GM15510 (cell line): ENCODE measurements around the gene TXNIP.

Source experiments
- POLR2A ChIP-seq: IDR thresholded peaks from 3 replicates; pipeline ENCODE4 v1.6.1; 2011; ENCODE audit warnings: borderline replicate concordance; ENCODE audit not compliant: insufficient read length; ENCODE audit errors: extremely low read depth

The TXNIP gene

DNA sequence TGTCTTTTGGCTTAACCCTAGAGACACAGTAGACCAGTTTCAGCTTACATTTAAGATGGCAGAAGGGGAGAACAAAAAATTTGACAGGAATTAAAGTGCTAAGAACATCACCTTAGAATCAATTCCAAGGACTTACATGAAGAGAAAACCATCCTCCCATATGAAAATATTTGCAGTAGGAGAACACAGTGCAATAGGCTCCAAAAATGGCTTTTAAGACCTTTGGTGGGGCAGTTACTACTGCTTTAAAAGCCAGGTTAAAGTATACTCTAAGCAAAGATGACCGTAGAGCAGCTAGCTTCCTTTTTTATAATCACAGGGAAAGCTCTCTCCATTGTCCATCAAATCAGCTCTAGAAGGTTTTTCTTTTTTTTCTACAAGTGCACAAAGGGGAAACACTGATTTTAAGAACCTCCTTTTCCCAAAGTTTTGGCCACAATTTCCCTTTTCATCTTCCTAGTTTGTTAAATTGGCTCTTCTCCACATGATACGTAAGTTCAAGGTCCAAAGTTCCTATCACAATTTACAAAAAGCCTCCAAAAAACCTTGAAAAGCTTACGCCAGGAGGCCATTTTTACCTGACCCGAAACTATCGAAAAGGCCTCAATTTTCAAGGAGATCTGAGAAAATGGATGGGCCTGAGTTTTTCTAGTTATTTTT, 3.3 kb downstream of the TXNIP start:
- no peak for TF ChIP-seq POLR2A

DNA sequence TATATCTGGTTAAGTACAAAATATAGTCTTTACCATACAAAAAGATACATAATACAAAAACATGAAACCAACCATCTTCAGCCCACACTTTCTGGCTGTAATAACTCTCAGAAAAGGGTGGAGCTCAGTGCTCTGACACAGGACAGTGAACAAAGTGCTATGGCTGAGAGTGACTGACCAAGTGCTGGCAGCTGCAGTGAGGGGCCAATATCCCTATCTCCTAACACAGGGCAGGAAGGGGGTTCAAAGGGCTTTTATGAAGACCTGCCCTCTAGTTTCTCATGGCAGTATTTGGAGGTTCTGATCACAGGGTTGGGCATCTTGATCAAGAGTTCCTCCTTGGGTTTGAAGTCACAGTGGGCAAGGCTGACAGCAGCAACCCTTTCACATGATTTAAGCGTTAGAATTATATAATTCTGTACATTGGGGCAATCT, 3.9 kb downstream of the TXNIP start:
- TF ChIP-seq POLR2A = peak; percentile 7

DNA sequence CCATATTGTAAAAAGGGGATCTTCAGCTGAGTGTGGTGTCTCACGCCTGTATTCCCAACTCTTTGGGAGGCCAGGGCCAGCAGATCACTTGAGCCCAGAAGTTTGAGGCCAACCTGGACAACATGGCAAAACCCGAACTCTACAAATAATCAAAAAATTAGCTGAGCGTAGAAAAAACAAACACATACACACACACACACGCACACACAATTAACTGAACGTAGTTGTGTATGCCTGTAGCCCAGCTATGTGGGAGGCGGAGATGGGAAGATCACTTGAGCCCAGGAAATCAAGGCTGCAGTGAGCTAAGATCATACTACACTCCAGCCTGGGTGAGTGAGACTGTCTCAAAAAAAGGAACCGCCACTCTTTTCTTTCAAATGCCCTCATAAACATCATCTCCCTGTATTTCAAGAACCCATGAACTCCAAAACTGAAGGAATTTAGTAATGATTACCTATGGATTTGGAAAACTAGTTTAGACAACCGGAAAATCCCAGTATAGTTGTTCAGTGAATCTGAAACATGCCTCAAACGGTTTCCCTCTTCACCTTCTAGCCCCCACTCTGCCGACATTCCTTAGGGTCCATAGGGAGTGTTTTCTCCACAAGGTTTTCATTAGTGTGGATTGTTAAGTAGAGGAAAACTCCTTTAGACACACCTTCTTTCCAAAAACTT, 4.5 kb downstream of the TXNIP start:
- TF ChIP-seq POLR2A = peak; percentile 43

DNA sequence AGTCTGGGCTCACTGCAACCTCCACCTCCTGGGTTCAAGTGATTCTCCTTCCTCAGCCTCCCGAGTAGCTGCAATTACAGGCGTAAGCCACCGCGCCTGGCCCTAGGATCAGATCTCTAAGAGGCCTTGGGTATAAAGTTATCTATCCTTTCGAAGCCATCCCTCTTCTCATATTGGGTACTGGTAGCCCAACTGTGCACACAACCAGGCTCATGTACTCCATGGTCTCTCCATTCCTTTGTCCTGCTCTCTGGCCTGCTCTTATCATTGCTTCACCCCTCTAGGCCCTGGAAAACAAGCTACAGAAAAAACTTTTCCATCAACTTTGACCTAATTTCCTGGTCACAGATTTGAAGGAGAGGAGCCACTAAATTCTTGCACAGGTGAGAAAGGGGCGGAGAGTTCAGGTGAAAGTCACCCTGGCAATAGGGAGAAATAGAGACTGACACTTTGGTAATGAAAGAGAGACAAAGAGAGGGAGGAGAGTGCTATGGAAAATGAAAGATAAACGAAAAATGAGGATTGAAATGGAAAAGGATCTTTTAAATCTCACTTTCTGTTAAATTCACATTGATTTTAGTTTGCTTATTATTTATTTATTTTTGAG, 6.0 kb downstream of the TXNIP start:
- TF ChIP-seq POLR2A = no peak

DNA sequence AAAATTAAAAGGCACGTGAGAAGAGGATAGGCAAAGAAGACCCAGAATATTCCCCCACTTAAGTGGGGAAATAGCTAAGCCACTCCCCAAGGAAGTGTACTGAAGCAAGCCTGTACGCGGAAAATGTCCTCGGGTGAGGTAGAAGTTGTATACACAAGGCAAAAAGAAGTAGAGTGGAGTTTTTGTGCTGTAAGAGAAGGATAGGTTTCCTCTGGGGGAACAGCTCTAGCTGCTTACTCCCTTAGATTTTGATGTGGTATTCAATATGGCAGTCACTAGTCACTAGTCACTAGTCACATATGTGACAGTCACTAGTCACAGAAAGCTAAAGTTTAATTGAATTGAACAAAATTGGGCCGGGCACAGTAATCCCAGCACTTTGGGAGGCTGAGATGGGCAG, 7.6 kb downstream of the TXNIP start:
- TF ChIP-seq POLR2A = no peak

DNA sequence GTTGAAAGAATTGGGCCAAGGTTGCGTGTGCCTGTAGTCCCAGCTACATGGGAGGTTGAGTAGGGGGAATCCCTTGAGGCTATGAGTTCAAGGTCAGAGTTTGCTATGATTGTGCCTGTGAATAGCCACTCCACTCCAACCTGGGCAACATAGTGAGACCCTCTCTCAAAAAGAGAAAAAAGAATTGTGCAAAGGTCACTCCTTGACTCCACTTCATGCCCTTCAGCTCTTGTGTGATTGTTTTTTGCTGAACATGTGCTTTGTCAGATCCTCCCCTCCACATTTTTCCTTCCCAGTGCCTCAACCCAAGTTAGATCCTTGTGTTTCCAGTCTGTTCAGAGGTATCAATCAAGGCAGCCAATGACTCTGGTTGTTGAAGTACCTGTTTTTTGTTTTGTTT, 8.5 kb downstream of the TXNIP start:
- TF ChIP-seq POLR2A = no peak

DNA sequence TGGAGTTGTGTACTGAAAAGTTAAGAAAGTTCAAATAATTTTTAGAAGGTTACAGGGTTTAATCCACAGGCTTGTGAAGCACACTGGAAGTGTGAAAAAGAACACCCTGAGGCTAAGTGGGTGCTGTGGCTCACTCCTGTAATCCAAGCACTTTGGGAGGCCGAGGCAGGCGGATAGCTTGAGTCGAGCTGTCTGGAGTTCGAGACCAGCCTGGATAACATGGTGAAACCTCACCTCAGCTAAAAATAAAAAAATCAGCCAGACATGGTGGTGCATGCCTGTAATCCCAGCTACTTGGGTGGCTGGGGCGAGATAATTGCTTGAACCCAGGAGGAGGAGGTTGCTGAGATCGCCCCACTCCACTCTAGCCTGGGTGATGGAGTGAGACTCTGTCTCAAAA, 9.8 kb downstream of the TXNIP start:
- no peak for TF ChIP-seq POLR2A

DNA sequence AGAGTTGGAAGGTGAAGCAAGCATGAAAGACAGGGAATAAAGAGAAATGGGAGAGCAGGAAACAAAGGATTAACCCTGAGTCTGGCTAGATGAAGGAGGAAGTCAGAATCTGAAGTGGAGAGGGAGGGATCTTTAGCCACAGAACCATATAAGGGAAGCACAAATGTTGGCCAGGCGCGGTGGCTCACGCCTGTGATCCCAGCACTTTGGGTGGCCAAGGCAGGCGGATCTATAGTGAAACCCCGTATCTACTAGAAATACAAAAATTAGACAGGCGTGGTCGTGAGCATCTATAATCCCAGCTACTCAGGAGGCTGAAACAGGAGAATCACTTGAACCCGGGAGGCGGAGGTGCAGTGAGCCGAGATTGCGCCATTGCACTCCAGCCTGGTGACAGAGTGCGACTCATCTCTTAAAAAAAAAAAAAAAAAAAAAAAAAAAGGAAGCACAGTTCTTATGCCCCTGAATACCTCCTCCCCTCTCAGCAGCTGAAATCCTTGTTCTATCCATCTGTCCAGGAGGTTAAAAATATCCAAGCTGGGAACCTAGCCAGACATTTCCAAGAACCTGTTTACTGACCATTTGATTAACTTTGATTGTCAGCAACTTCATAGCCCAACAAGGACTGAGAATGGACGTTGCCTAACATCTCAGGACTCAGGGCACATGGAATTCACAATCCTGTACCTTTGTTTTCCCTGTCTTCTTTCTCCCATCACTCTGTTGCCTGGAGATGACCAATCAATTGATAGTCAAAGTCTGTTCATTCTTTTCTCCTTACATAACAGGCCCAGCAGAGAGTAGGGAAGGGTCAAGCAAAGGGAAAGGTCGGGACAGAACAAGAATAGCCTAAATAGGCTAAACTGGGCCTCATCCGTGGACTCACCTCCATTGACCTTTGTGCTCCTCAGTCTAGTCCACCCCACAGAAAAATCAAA, 10.6 kb downstream of the TXNIP start:
- no peak for TF ChIP-seq POLR2A

DNA sequence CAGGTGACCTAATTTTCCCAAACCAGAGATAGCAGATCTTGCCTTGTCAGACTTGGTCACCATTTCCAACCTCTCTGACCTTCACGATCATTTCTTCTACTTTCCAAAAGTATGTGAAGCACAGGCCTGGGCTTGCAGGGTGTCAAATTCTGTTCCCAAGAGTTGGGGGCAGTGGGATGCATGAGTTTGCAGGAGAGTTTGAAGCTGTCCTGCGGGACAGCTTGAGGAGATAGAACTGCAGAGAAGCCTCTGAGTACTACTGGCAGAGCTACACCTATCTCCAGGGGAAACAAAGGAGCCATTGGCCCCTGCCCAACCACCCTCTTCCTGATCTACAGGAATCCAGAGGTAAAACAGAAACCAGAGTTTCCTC, 11.3 kb downstream of the TXNIP start:
- no peak for TF ChIP-seq POLR2A

DNA sequence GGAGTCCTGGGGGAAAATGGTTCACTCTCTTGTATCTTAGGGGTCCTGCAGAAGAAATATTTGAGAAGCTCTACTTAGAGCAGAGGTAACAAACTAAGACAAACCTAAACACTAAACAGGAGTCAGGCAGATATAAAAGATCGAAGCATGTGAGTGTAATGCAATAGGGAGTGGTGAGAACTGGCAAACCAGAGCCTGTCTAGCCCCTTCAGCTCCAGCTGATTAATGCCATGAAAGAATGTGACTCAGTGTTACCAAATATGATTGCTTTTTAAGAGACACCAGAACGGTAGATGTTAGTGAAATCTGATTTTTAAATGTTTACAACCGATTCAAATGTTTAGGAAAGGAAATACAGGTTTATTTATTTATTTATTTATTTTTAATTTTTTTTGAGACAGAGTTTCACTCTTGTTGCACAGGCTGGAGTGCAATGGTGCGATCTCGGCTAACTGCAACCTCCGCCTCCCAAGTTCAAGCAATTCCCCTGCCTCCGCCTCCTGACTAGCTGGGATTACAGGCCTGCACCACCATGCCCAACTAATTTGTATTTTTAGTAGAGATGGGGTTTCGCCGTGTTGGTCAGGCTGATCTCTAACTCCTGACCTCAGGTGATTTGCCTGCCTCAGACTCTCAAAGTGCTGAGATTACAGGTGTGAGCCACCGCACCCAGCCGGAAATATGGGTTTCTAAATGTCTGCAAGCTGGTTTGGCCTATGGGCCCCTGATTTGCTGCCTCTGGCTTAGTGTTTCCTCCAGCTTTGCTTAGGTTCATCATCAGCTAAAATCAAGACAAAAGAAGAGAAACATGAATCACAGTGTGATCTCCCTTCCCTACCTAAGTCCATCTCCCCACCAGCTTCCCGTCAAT, 12.2 kb downstream of the TXNIP start:
- no peak for TF ChIP-seq POLR2A

DNA sequence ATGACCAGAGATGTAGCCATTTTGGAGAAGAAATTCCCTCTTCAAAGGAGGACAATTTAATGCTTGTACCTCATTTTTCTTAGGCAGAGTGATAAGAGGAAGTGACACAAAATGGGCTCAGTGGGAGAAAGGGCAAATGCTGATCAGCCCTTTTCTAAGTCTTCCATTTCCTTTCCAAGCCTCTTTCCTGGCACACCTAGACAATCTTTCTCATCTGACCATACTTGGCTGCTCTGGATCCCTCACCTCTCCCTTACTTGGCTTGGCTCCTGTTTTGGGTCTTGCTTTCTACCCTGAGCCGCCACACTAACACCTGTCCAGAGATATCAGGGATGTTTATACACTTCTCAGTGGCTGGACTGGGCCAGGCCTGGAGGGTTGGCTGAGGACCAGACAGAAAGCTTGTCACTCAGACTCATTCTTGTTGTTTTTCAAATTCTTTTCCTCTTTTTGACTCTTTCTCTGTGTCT, 13.1 kb downstream of the TXNIP start:
- no peak for TF ChIP-seq POLR2A

DNA sequence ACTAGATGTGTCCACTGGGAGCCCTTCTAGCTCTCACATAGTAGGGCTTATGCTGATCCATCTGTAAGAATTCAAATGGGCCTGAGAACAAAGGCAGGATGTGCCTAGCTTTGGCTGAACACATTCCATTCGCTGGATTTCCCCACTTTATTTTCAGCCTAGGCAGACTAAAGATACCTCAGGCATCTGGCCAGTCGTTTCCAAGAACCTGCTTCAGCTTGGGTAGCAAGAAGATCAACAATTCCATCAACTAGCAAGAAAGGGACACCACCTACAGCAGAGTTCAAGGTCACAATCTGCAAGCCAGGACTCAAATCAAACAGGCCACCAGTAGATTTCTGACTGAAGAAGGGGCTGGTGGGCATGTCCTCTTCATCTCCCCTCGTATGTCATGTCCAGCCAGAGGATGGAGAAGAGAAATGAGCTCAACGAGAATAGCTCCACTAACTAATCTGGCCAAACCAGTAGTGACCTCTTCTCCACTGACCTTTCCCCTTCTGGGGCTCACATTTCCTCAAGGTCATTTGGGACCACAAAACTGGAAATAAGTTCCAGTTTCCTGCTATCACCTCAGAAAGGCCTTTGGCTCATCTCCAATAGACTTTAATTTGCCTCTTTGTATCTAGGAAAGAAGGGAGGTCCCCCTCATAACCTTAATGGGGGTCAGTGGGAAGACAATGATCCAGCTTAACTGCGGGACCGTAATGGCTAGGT, 14.2 kb downstream of the TXNIP start:
- TF ChIP-seq POLR2A = no peak

DNA sequence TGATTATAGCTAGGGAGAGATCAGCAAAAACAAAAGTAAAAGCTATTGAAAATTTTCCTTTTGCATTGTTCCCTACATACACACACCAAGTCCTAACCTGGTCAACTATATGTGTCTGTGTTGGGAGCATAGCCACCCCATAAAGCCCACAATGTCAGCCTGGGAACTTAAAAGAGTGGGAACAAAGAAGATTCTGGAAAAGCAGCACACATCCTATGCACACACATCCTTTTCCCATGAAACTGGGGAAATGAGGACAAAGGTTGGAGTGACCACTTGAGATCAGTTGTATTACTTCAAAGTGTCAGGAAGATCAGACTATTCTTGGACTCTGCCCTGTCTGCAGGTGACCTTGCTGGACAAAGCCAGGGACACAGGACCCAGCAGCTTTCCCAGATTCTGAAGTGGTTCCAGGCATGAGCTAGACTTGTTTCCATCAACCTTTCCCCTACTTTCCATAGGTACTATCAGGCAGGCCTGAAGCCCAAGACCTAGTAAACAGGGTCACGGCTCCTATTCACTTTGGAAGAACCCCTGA, 15.9 kb downstream of the TXNIP start:
- no peak for TF ChIP-seq POLR2A
